HCT116 (cell line): Measurements from ENCODE around the gene GJB1. TPM values are rescaled to one million over a fixed set of nuclear protein-coding genes. Genes with fewer than 3 reads are reported as not detected.

ENCODE experiments used
- ATAC-seq: fragments of 200-7000 bp; cut with Tn5 transposase; 2 replicates; pipeline ENCODE4 v1.9.1; 2020; ENCODE audit warnings: mild to moderate bottlenecking, moderate library complexity
- BruUV-seq: library from RNA; stranded (reverse); fragments of 400-500 nt; replicated peaks from 2 replicates; lab custom pipeline; 2021; lab: Mats Ljungman, UMichigan
- CTCF ChIA-PET: fragments of 300-600 bp; sonication (Branson Sonifier 250); formaldehyde crosslinking; loops from one replicate; lab custom pipeline; 2021; ENCODE audit warnings: antibody characterized with exemption; lab: Charles Lee
- POLR2A ChIA-PET: fragments of 300-600, 350-600 bp; sonication (Branson Sonifier 250); formaldehyde crosslinking; loops from one replicate; lab custom pipeline; 2021; ENCODE audit warnings: antibody characterized with exemption; lab: Charles Lee
- RAD21 ChIA-PET, 2 experiments: fragments of 300-600 bp; sonication (Branson Sonifier 250); formaldehyde crosslinking; loops; one replicate each; lab custom pipeline; 2023; ENCODE audit warnings: low total read pairs in 2 of 2; ENCODE audit not compliant: uncharacterized antibody in 2 of 2, unreplicated experiment in 2 of 2, low non-redundant PET in 1 of 2; lab: Charles Lee
- DNase-seq: peaks from one replicate; pipeline ENCODE4 v3.0.0-alpha.2; 2010; ENCODE audit warnings: low read depth, low spot score
- H2AFZ ChIP-seq: fragments of 200-600 bp; shearing (Covaris generic), sonication (generic); 2 replicates; pipeline ENCODE4 v1.6.1; 2017; ENCODE audit warnings: low read depth, mixed run types, mixed read lengths, antibody characterized with exemption, low read length; ENCODE audit not compliant: poor library complexity, severe bottlenecking
- H3K27ac ChIP-seq: 2 replicates; pipeline ENCODE4 v1.5.1; 2012; ENCODE audit warnings: low read depth, low read length
- H3K27me3 ChIP-seq: fragments of 200-600 bp; sonication (generic); 2 replicates; pipeline ENCODE4 v1.6.1; 2016; ENCODE audit warnings: mixed run types, low read length, mixed read lengths; ENCODE audit not compliant: insufficient read depth
- H3K36me3 ChIP-seq, 2 experiments: fragments of 200-500 bp in 1 of 2; fragments of 200-600 bp in 1 of 2; sonication (Bioruptor generic) in 1 of 2; sonication (generic) in 1 of 2; 2 replicates each; pipeline versions ENCODE4 v1.5.1 to v1.6.1; 2014 to 2016; ENCODE audit warnings: low read length in 2 of 2, inconsistent platforms in 1 of 2, mixed read lengths in 1 of 2, mixed run types in 1 of 2; ENCODE audit not compliant: insufficient read depth in 2 of 2, control insufficient read depth in 1 of 2
- H3K4me1 ChIP-seq, 2 experiments: fragments of 200-600 bp in 1 of 2; sonication (generic) in 1 of 2; 2 replicates each; pipeline versions ENCODE4 v1.5.1 to v1.6.1; 2012 to 2017; ENCODE audit warnings: low read length in 2 of 2, inconsistent platforms in 1 of 2, mild to moderate bottlenecking in 1 of 2, mixed read lengths in 1 of 2, mixed run types in 1 of 2, moderate library complexity in 1 of 2; ENCODE audit not compliant: insufficient read depth in 2 of 2, control insufficient read depth in 1 of 2
- H3K4me2 ChIP-seq: fragments of 200-600 bp; sonication (generic); 2 replicates; pipeline ENCODE4 v1.6.1; 2017; ENCODE audit warnings: mixed run types, low read length, mixed read lengths
- H3K4me3 ChIP-seq, 2 experiments: fragments of 200-600 bp in 1 of 2; sonication (generic) in 1 of 2; replicated peaks in 1 of 2; 2 replicates each; pipeline ENCODE4 v1.5.1; 2011 to 2016; ENCODE audit warnings: low read length in 2 of 2, control low read depth in 1 of 2, low read depth in 1 of 2, mild to moderate bottlenecking in 1 of 2, mixed read lengths in 1 of 2, mixed run types in 1 of 2
- H3K79me2 ChIP-seq: fragments of 200-600 bp; sonication (generic); 2 replicates; pipeline ENCODE4 v1.6.1; 2017; ENCODE audit warnings: mild to moderate bottlenecking, mixed run types, low read length, moderate library complexity, mixed read lengths; ENCODE audit not compliant: insufficient read depth
- H3K9ac ChIP-seq: fragments of 200-600 bp; sonication (generic); 2 replicates; pipeline ENCODE4 v1.6.1; 2016; ENCODE audit warnings: low read length, mixed read lengths
- H3K9me2 ChIP-seq: fragments of 200-600 bp; sonication (generic), shearing (Covaris generic); 2 replicates; pipeline ENCODE4 v1.6.1; 2017; ENCODE audit warnings: mixed run types, mild to moderate bottlenecking, moderate library complexity; ENCODE audit not compliant: insufficient read depth
- H3K9me3 ChIP-seq, 2 experiments: fragments of 200-500 bp in 1 of 2; fragments of 200-600 bp in 1 of 2; sonication (Bioruptor generic) in 1 of 2; sonication (generic) in 1 of 2; 2 replicates each; pipeline ENCODE4 v1.6.1; 2014 to 2017; ENCODE audit warnings: low read length in 2 of 2, mixed read lengths in 2 of 2, inconsistent platforms in 1 of 2, low read depth in 1 of 2, mild to moderate bottlenecking in 1 of 2, mixed run types in 1 of 2, moderate library complexity in 1 of 2; ENCODE audit not compliant: control insufficient read depth in 1 of 2, insufficient read depth in 1 of 2
- H4K20me1 ChIP-seq: fragments of 200-600 bp; sonication (generic), shearing (Covaris generic); 2 replicates; pipeline ENCODE4 v1.6.1; 2017; ENCODE audit warnings: mixed run types, mild to moderate bottlenecking, moderate library complexity; ENCODE audit not compliant: insufficient read depth
- CTCF ChIP-seq, 3 experiments: fragments of 200-600 bp in 1 of 3; sonication (generic) in 1 of 3; IDR thresholded peaks in 2 of 3; conservative IDR thresholded peaks in 1 of 3; 2 replicates each; pipeline ENCODE4 v1.5.1; 2012 to 2017; ENCODE audit warnings: low read depth in 2 of 3, low read length in 2 of 3, antibody characterized with exemption in 1 of 3, borderline replicate concordance in 1 of 3, control low read depth in 1 of 3, mild to moderate bottlenecking in 1 of 3, mixed read lengths in 1 of 3, mixed run types in 1 of 3, moderate library complexity in 1 of 3; ENCODE audit not compliant: insufficient read depth in 1 of 3
- EGR1 ChIP-seq: IDR thresholded peaks from 2 replicates; pipeline ENCODE4 v1.6.1; 2012; ENCODE audit warnings: low read depth
- ELF1 ChIP-seq: IDR thresholded peaks from 2 replicates; pipeline ENCODE4 v1.6.1; 2012; ENCODE audit warnings: low read depth, borderline replicate concordance
- EZH2 ChIP-seq: fragments of 200-600 bp; sonication (generic); IDR thresholded peaks from 2 replicates; pipeline ENCODE4 v1.6.1; 2017; ENCODE audit warnings: antibody characterized with exemption, mixed run types
- EZH2phosphoT487 ChIP-seq: fragments of 200-600 bp; IDR thresholded peaks from 2 replicates; pipeline ENCODE4 v1.6.1; 2018; ENCODE audit warnings: antibody characterized with exemption, borderline replicate concordance
- MAX ChIP-seq: IDR thresholded peaks from 2 replicates; pipeline ENCODE4 v1.6.1; 2012
- POLR2A ChIP-seq: IDR thresholded peaks from 2 replicates; pipeline ENCODE4 v1.7.0; 2011; ENCODE audit warnings: borderline replicate concordance; ENCODE audit not compliant: insufficient read depth, insufficient read length; ENCODE audit errors: extremely low read depth
- RAD21 ChIP-seq: IDR thresholded peaks from 2 replicates; pipeline ENCODE4 v1.6.1; 2012; ENCODE audit warnings: low read depth, mild to moderate bottlenecking
- YY1 ChIP-seq: IDR thresholded peaks from 2 replicates; pipeline ENCODE4 v1.6.1; 2011; ENCODE audit warnings: low read length, low read depth, moderate library complexity, mild to moderate bottlenecking; ENCODE audit not compliant: insufficient replicate concordance; ENCODE audit errors: extremely low read depth
- ZFX ChIP-seq: fragments of 450-650 bp; IDR thresholded peaks from 2 replicates; pipeline ENCODE4 v1.6.1; 2017
- ZNF274 ChIP-seq: fragments of 200-500 bp; sonication (Bioruptor generic); IDR thresholded peaks from 2 replicates; pipeline ENCODE4 v1.6.1; 2014; ENCODE audit warnings: mild to moderate bottlenecking, low read depth, low read length, inconsistent platforms
- intact Hi-C: fragments of 100-400 bp; cut with micrococcal nuclease; formaldehyde crosslinking; loops from 2 replicates; pipeline ENCODE4 v1.10.0; 2022
- total RNA-seq: library from RNA; stranded (reverse); gene quantifications from one replicate; pipeline ENCODE4 v1.2.1, GENCODE V29; 2021; ENCODE audit not compliant: unreplicated experiment

GJB1 gene
- total RNA-seq, 1 experiment from 2014 or later, result not detected

GRCh38 chrX:71214604-71215337 lies 8.3 kb upstream of the GJB1 start:
- no peaks in the 10 kb centered on the region for H3K9me2 ChIP-seq
- no peaks in the 10 kb centered on the region for H4K20me1 ChIP-seq
- no peaks in the 10 kb centered on the region for H3K36me3 ChIP-seq
- ATAC-seq, result no peak
- no peak overlapping the region for H3K4me2 ChIP-seq
- H3K4me1 ChIP-seq, result peaks cover 0 to 3% of the 10 kb centered on the region in 2 experiments; a peak in 1 of 4 replicates
- H3K27ac ChIP-seq, result no peak overlapping the region
- H3K79me2 ChIP-seq, result no peaks in the 10 kb centered on the region
- ChIA-PET POLR2A (no interaction called here), RAD21 (no interaction called here), CTCF (no interaction called here)
- H2AFZ ChIP-seq, result no peak overlapping the region
- intact Hi-C loops, result no loop called here
- H3K4me3 ChIP-seq, result no peak overlapping the region
- no peak for TF ChIP-seq ZFX
- TF ChIP-seq CTCF (IDR thresholded peaks at IDR 0.05 in 2 of 3, conservative IDR thresholded peaks at IDR 0.05 in 1 of 3; ENCODE audit: borderline replicate concordance in 1 of 3, insufficient read depth in 1 of 3, low read depth in 2 of 3, low read length in 2 of 3), result no peak
- TF ChIP-seq EGR1, result no peak
- TF ChIP-seq ZNF274, result no peak
- TF ChIP-seq YY1, result no peak
- TF ChIP-seq EZH2, result no peak
- no peak for TF ChIP-seq EZH2phosphoT487
- TF ChIP-seq POLR2A, result no peak
- no peak for TF ChIP-seq ELF1
- no peak for TF ChIP-seq MAX
- no peak for TF ChIP-seq RAD21
- H3K27me3 ChIP-seq, result no peaks in the 10 kb centered on the region
- no peak for DNase-seq
- no TSS peak for BruUV-seq
- H3K9me3 ChIP-seq, result no peaks in the 10 kb centered on the region
- H3K9ac ChIP-seq, result no peak overlapping the region
